ENCODE results near the gene RABGGTA. TPM values are rescaled to one million over a fixed set of nuclear protein-coding genes. Genes with fewer than 3 reads are reported as not detected.

The RABGGTA gene
- total and polyA plus RNA-seq, 9 of the 15 experiments (the other 6 are each of a cell fraction or from before 2014, with no cell fraction given), result 4.5 to 24.2 (median 15.5) TPM

DNA sequence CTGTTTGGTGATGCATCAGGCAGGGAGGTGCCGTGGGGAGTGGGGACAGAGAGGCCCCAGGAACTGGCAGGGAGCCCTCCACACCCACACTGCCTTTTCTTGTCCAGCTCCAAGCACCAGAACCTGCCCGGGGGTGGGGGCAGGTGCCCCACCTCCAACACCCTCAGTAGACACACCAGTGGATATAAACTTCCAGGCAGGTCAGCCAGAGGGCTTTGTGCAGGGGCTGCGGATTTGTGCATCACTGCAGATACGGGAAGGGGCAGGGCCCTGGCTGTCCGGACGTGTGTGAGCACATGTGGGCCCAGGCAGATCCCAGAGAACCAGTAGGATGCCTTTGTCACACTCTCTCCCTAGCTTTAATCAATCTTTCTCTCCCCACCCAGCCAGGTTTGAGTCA is 7.1 kb downstream of the RABGGTA start (continued):
- TF ChIP-seq, protein P1, sequence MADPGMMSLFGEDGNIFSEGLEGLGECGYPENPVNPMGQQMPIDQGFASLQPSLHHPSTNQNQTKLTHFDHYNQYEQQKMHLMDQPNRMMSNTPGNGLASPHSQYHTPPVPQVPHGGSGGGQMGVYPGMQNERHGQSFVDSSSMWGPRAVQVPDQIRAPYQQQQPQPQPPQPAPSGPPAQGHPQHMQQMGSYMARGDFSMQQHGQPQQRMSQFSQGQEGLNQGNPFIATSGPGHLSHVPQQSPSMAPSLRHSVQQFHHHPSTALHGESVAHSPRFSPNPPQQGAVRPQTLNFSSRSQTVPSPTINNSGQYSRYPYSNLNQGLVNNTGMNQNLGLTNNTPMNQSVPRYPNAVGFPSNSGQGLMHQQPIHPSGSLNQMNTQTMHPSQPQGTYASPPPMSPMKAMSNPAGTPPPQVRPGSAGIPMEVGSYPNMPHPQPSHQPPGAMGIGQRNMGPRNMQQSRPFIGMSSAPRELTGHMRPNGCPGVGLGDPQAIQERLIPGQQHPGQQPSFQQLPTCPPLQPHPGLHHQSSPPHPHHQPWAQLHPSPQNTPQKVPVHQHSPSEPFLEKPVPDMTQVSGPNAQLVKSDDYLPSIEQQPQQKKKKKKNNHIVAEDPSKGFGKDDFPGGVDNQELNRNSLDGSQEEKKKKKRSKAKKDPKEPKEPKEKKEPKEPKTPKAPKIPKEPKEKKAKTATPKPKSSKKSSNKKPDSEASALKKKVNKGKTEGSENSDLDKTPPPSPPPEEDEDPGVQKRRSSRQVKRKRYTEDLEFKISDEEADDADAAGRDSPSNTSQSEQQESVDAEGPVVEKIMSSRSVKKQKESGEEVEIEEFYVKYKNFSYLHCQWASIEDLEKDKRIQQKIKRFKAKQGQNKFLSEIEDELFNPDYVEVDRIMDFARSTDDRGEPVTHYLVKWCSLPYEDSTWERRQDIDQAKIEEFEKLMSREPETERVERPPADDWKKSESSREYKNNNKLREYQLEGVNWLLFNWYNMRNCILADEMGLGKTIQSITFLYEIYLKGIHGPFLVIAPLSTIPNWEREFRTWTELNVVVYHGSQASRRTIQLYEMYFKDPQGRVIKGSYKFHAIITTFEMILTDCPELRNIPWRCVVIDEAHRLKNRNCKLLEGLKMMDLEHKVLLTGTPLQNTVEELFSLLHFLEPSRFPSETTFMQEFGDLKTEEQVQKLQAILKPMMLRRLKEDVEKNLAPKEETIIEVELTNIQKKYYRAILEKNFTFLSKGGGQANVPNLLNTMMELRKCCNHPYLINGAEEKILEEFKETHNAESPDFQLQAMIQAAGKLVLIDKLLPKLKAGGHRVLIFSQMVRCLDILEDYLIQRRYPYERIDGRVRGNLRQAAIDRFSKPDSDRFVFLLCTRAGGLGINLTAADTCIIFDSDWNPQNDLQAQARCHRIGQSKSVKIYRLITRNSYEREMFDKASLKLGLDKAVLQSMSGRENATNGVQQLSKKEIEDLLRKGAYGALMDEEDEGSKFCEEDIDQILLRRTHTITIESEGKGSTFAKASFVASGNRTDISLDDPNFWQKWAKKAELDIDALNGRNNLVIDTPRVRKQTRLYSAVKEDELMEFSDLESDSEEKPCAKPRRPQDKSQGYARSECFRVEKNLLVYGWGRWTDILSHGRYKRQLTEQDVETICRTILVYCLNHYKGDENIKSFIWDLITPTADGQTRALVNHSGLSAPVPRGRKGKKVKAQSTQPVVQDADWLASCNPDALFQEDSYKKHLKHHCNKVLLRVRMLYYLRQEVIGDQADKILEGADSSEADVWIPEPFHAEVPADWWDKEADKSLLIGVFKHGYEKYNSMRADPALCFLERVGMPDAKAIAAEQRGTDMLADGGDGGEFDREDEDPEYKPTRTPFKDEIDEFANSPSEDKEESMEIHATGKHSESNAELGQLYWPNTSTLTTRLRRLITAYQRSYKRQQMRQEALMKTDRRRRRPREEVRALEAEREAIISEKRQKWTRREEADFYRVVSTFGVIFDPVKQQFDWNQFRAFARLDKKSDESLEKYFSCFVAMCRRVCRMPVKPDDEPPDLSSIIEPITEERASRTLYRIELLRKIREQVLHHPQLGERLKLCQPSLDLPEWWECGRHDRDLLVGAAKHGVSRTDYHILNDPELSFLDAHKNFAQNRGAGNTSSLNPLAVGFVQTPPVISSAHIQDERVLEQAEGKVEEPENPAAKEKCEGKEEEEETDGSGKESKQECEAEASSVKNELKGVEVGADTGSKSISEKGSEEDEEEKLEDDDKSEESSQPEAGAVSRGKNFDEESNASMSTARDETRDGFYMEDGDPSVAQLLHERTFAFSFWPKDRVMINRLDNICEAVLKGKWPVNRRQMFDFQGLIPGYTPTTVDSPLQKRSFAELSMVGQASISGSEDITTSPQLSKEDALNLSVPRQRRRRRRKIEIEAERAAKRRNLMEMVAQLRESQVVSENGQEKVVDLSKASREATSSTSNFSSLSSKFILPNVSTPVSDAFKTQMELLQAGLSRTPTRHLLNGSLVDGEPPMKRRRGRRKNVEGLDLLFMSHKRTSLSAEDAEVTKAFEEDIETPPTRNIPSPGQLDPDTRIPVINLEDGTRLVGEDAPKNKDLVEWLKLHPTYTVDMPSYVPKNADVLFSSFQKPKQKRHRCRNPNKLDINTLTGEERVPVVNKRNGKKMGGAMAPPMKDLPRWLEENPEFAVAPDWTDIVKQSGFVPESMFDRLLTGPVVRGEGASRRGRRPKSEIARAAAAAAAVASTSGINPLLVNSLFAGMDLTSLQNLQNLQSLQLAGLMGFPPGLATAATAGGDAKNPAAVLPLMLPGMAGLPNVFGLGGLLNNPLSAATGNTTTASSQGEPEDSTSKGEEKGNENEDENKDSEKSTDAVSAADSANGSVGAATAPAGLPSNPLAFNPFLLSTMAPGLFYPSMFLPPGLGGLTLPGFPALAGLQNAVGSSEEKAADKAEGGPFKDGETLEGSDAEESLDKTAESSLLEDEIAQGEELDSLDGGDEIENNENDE (IDR thresholded peaks at IDR 0.05; ENCODE audit: low read depth, low read length), result no peak
- TF ChIP-seq SMARCA5 (IDR thresholded peaks at IDR 0.05) (no peak), ZNF41 (CRISPR knock-in tag; conservative IDR thresholded peaks at IDR 0.05) (no peak), KLF6 (CRISPR knock-in tag; IDR thresholded peaks at IDR 0.05; ENCODE audit: borderline replicate concordance) (no peak), SMC3 (conservative IDR thresholded peaks at IDR 0.05; ENCODE audit: insufficient read depth, low read depth, low read length) (no peak), HDAC2 (IDR thresholded peaks at IDR 0.05) (no peak), NBN (IDR thresholded peaks at IDR 0.05; ENCODE audit: low read depth) (no peak), NCOA4 (IDR thresholded peaks at IDR 0.05; ENCODE audit: partially characterized antibody) (no peak), MBD2 (IDR thresholded peaks at IDR 0.05; ENCODE audit: borderline replicate concordance, low read depth) (no peak), TEAD2 (tag; IDR thresholded peaks at IDR 0.05) (no peak), ZNF707 (CRISPR knock-in tag; conservative IDR thresholded peaks at IDR 0.05) (no peak)
- TF ChIP-seq, protein P2, sequence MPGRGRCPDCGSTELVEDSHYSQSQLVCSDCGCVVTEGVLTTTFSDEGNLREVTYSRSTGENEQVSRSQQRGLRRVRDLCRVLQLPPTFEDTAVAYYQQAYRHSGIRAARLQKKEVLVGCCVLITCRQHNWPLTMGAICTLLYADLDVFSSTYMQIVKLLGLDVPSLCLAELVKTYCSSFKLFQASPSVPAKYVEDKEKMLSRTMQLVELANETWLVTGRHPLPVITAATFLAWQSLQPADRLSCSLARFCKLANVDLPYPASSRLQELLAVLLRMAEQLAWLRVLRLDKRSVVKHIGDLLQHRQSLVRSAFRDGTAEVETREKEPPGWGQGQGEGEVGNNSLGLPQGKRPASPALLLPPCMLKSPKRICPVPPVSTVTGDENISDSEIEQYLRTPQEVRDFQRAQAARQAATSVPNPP (IDR thresholded peaks at IDR 0.05; ENCODE audit: borderline replicate concordance, insufficient read depth, insufficient read length), result no peak

All from K562 (cell line).